GM19467 (cell line): ENCODE results near the gene ZBTB4.

Experiments used
- ATAC-seq: cut with Tn5 transposase; IDR thresholded peaks from one replicate; pipeline ENCODE4 v1.9.1; 2021; ENCODE audit warnings: mild to moderate bottlenecking, moderate library complexity; ENCODE audit not compliant: unreplicated experiment

Gene ZBTB4

GRCh38 chr17:7425316-7425715 lies 54.1 kb downstream of the ZBTB4 start, which contains the start of gene SPEM2:
Gene SPEM2, plus strand, starts transcription at chr17:7425616. Its CDS starts 73 bp downstream, at chr17:7425689.
- no peak for ATAC-seq

GRCh38 chr17:7423679-7424078 lies 55.8 kb downstream of the ZBTB4 start:
- ATAC-seq = no peak

GRCh38 chr17:7421186-7421585 lies 58.2 kb downstream of the ZBTB4 start:
- ATAC-seq = no peak

- no peak for ATAC-seq
These were observed 59.4 kb downstream of the ZBTB4 start, which contains the start of gene SPEM1 for GRCh38 chr17:7419819-7420610. Gene SPEM1, plus strand, starts transcription at chr17:7420324. Its CDS starts 61 bp downstream, at chr17:7420385.

- ATAC-seq = no peak
These were observed 60.8 kb downstream of the ZBTB4 start for GRCh38 chr17:7418472-7419152.

GRCh38 chr17:7417056-7417655 lies 62.3 kb downstream of the ZBTB4 start:
- ATAC-seq = no peak

DNA sequence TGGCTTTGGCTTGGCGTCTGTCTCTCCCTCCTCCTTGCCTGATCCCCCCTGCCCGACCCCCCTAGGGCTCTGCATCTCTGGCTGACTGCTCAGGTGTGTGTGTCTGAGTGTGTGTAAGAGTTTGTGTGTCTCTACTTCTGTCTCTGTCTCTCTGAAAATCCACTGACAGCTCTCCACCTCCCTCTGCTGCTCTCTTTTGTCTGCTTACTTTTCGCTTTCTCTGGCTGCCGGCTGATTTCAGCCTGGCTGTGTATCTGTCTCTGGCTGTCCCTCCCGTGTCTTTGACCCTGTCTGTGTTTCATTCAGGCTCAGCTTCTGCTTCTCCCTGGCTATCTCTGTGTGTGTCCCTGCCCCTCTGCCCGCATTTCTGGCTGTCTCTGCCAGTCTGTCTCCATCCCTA lies 63.1 kb downstream of the ZBTB4 start:
- ATAC-seq = no peak

GRCh38 chr17:7415784-7416183 lies 63.6 kb downstream of the ZBTB4 start:
- ATAC-seq = no peak

- no peak for ATAC-seq
These were observed 64.6 kb downstream of the ZBTB4 start for GRCh38 chr17:7414837-7415236.

GRCh38 chr17:7413346-7413985 lies 66.0 kb downstream of the ZBTB4 start:
- ATAC-seq = no peak

GRCh38 chr17:7411427-7411750 lies 68.0 kb downstream of the ZBTB4 start:
- no peak for ATAC-seq

DNA sequence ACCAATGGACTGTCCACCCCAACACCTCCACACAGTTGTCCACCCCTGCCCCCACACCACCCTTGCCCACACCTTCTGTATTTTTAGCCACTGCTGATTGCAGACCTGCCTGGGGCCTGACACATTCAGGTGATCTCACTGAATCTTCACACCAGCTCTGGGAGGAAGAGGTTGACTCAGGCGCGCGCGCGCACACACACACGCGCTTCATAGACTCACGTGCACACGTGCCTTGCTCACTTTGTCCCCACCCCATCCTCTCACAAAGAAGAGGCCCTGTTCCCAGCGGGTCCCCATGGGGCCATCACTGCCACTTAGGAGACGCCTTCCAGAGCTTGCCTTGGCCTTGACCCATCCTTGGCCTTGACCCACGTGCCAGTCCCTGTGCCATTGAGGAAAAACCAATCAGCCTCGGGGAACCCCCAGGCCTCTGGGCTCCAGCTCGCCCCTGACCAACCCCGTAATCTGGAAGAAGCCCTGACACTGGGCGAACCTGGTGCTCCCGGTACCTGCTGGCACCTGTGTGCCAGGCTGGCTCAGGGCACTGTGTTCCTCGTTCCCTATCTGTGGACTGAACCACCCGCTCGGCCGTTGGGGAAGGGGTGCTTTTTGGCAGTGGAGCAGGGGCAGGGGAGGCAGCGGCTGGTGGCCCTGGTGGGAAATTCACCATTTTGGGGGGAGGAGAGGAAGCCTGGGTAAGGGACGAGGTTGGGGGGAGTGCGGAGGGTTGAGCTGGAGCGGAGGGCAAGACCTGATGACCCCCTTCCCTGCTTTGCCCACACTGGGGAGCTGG lies 68.6 kb downstream of the ZBTB4 start:
- ATAC-seq = no peak

DNA sequence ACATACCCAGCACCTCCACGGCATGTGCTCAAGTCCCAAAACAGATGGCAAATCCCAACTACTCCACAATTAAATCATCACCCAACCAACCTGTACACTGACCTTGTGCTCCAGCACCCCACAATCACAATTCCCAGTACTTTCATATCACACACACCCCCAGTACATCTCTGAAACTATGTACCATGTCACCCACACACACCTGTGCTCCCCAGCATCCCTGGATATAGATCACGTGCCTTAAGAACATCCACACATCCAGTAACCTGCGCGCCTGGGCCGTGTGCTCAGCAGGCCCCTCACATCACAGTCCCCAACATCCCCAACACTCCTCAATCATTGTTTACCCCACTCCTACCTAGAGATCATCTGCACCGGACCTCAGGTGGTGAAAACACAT lies 69.7 kb downstream of the ZBTB4 start:
- no peak for ATAC-seq
